Measurements from ENCODE around the gene PITPNC1. TPM values are rescaled to one million over a fixed set of nuclear protein-coding genes. Genes with fewer than 3 reads are reported as not detected.

Gene PITPNC1
- total RNA-seq, 2 experiments from 2014 or later, result 40.8 to 42.3 TPM

DNA sequence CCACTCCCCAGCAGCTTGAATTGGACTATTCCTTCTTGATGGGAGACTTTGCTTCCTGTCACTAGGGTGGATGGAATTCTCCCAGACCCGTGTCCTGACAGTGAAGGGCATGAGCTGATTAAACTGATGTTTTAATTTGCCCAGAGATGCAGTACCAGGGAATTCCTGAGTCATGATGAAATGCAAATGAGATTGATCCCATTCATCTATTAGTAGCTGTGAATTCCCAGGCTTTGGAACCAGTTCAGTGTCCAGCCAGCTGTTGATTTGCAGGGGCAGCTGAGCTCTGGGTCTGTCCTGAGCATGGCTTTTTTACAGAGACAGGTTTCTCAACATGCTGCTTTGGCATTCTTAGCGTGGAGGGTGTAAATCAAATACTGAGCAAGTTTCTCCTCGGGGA, 157.9 kb downstream of the PITPNC1 start:
- POLR2A ChIA-PET, result no interaction called here
- CTCF ChIA-PET, result interaction anchor here (0.6 kb wide), 1 partner anchor 73 kb away, joined by 4 read pairs; no protein-coding TSS in a partner anchor

DNA sequence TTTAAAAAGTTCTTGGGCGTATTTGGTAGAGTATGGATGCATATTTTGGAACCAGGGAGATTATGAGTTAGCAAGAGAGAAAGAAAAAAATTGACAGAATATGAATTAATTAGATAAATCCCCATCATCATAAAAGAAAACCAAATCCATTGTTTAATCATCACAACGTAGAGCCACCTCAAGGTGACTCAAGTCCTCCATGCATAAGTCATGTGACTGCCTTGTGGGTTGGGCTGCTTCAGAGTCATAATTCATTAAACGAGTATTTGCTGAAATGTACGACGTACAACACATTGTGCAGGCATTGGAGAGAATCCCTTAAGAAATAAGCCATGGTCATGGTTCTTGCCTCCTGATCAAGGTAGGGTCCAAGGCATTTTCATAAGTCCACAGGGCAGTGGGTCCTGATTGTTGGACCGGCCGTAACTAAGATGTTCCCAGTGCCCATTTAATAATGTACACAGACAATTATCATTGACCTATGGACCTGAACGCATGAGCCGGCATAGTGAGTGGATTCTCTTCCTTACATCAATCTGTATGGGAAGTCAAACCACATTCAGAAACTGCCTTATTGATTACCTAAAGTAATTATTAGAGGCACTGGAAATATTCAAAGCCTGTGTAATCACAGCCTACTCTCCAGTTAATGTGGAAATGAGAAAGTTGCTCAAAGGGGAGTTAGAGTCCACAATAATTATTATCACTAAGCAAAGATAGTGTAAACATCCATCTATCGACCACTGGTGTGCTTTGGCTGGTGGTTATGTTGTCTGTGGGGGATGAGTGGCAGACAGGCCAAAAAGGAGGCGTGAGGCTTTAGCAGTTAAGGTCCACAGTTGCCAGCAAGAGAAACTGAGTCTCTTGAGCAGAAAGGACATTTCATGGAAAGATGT, 165.4 kb downstream of the PITPNC1 start:
- ChIA-PET POLR2A (no interaction called here), CTCF (no interaction called here)

DNA sequence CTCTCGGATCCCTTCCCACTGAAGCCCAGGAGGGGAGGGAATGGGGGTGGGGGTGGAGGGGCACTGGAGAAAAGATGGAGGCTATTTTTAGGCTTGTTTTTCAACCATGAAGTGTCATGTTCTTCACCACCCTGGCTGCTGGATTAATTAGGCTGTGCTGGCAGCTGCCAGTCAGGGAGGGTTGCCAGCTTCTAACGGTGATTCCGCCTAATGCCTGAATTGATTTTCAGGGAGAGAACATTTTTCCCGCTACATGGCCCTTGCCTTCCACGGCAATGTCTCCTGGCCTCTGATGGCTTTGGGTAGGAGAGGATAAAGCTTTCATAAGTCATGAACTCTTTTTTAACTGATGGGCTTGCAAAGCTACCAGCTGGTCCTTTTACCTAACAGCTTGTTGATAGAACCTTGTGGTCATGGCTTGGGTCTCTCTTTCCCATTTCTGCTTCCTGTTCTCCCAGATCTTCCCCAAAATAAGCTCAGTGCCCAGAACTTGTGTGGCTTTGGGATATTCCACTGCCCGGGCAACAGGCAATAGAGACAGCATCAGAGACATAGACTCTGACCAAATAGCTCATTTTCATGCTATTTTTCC, 167.4 kb downstream of the PITPNC1 start:
- ChIA-PET POLR2A (no interaction called here), CTCF (interaction anchor here (0.7 kb wide), 1 partner anchor 71 kb away, joined by 3 read pairs; no protein-coding TSS in a partner anchor)

DNA sequence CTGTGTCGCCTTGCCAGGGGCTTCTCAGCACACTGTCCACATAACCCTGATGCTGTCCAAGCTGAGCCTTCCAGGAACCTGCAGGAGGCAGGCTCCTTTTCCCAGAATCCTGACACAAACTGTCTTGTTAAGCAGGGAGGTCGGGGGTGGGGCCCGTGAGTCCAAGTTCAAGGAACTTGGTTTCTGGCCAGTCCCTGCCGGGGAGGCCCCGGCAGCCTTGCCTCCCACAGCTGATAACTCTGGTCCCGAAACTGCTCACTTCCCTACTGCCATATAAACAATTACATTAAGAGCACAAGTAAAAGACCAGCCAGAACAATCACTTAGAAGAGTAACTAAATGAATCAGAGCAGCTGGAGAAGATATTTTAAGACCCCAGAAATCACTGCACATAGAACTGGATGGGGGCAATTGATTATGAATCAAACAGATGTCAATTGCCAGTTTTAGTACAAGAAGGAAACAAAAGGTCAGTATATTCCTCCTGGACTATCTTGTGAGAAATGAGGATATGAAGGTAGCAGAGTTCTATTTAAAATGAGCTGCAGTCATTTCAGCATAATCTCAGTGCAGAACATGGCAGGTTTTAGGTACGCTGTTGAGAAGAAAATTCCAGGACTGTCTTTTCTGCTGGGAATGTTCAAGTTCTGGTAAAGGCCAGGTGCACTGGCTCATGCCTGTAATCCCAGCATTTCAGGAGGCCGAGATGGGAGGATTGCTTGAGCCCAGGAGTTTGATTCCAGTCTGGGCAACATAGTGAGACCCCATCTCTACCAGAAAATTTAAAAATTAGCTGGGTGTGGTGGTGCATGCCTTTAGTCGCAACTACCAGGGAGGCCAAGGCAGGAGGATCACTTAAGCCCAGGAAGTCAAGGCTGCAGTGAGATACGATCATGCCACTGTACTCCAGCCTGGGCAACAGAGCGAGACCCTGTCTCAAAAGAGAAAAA, 169.8 kb downstream of the PITPNC1 start:
- ChIA-PET CTCF (no interaction called here), POLR2A (no interaction called here)

- ChIA-PET POLR2A (no interaction called here), CTCF (no interaction called here)
These were observed 171.6 kb downstream of the PITPNC1 start for GRCh38 chr17:67548693-67549092.

GRCh38 chr17:67549820-67550219, 172.7 kb downstream of the PITPNC1 start:
- ChIA-PET POLR2A (no interaction called here), CTCF (interaction anchor here (0.5 to 1.4 kb wide), 2 partner anchors 82 to 175 kb away, joined by 3 read pairs; no protein-coding TSS in a partner anchor)

DNA sequence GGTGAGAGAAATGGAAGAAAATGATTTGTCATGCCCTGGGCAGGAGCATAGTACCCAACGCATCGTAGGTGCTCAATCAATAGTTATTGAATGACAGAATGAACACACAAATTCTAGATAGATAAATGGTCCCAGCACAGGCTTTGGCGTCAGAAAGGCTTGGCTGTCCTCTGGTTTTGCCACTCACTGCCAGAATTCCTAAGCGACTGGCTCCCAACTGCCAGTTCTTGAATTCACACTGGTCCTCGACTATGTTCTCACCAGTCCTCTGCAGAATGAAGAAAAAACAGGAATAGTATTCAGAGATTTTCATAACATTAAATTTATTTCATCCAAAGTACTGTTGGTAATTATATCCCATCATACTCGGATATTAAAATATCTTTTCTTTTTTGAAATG, 177.6 kb downstream of the PITPNC1 start:
- POLR2A ChIA-PET, result no interaction called here
- CTCF ChIA-PET, result no interaction called here

- POLR2A ChIA-PET, result interaction anchor here (0.6 kb wide), 1 partner anchor 66 kb away, joined by 3 read pairs; no protein-coding TSS in a partner anchor
- CTCF ChIA-PET, result no interaction called here
These were observed 178.8 kb downstream of the PITPNC1 start for GRCh38 chr17:67555855-67556254.

GRCh38 chr17:67557052-67557845, 180.2 kb downstream of the PITPNC1 start:
- POLR2A ChIA-PET, result interaction anchor here (0.6 kb wide), 1 partner anchor 73 kb away, joined by 3 read pairs; no protein-coding TSS in a partner anchor
- CTCF ChIA-PET, result no interaction called here

GRCh38 chr17:67557921-67558320, 180.8 kb downstream of the PITPNC1 start:
- POLR2A ChIA-PET, result interaction anchor here (0.6 kb wide), 1 partner anchor 74 kb away, joined by 3 read pairs; no protein-coding TSS in a partner anchor
- CTCF ChIA-PET, result no interaction called here

- POLR2A ChIA-PET, result no interaction called here
- CTCF ChIA-PET, result interaction anchor here (0.8 to 2.3 kb wide), 4 partner anchors 21 to 184 kb away, joined by 3 to 7 read pairs (median 4); no protein-coding TSS in a partner anchor
These were observed 181.8 kb downstream of the PITPNC1 start for GRCh38 chr17:67558740-67559380.

DNA sequence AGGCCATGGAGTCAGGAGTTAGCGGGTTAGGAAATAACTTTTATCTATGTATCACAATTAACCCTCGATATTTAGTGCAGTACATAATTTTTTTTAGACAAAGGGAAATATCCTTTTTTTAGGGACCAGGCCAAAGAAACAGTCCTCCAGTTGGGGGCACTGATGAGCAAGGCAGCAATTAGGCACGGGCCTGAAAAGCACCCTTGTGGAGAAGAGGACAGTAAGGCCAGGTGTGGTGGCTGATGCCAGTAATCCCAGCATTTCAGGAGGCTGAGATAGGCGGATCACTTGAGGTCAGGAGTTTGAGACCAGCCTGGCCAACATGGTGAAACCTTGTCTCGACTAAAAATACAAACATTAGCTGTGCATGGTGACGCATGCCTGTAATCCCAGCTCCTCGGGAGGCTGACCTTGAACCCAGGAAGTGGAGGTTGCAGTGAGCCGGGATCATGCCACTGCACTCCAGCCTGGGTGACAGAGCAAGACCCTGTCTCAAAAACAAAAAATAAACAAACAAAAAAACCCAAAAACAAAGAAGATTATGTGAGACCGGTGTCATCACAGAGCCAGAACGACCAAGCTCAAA, 182.4 kb downstream of the PITPNC1 start:
- ChIA-PET POLR2A (no interaction called here), CTCF (interaction anchor here (1.2 to 2.3 kb wide), 4 partner anchors 9 to 184 kb away, joined by 3 to 7 read pairs (median 4); no protein-coding TSS in a partner anchor)

DNA sequence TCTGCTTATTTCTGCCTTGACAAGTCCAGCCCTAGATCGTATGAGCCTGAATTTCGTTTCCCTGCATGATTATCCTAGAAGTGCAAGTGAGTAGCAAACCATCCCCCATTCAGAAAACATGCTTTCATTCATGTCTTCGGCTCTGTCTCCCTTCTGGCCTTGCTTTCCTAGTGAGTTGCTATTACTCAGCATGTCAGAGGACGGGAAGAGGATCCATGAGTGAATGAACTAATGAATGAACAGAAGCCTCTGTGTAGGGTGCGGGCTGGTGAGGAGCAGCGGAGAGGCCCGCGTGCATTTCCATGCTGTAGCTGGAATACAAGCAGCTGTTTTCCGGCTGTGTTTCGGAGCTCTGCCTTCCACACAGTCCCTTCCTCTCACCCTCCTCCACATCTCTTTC, 184.9 kb downstream of the PITPNC1 start:
- POLR2A ChIA-PET, result no interaction called here
- CTCF ChIA-PET, result no interaction called here

DNA sequence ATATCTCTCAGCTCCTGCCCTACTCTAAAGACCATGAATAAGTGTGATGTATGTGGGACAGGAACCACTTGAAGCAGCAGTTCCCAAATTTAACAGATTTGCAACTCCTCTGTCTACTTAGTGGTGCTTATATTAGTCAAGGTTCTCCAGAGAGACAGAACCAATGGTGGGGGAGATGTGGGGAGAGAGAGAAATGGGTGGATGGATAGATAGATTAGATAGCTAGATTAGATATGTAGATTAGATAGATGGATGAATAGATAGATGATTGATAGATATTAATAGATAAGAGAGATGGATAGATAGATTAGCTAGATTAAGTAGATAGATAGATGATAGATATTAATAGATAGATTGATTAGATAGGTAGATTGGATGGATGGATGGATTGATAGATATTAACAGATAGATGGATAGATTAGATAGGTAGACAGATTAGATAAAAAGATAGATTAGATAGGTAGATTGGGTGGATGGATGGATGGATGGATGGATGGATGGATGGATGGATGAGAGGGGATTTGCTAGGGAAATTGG, 186.7 kb downstream of the PITPNC1 start:
- ChIA-PET POLR2A (no interaction called here), CTCF (no interaction called here)

DNA sequence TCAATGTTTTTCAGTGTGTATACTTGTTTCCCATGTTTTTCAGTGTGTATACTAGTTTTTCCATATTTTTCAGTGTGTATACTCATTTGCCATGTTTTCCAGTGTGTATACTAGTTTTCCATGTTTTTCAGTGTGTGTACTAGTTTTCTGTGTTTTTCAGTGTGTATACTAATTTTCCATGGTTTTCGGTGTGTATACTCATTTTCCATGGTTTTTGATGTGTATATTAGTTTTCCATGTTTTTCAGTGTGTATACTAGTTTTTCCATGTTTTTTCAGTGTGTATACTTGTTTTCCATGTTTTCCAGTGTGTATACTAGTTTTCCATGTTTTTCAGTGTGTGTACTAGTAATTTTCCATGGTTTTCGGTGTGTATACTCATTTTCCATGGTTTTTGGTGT, 188.0 kb downstream of the PITPNC1 start:
- CTCF ChIA-PET, result no interaction called here

DNA sequence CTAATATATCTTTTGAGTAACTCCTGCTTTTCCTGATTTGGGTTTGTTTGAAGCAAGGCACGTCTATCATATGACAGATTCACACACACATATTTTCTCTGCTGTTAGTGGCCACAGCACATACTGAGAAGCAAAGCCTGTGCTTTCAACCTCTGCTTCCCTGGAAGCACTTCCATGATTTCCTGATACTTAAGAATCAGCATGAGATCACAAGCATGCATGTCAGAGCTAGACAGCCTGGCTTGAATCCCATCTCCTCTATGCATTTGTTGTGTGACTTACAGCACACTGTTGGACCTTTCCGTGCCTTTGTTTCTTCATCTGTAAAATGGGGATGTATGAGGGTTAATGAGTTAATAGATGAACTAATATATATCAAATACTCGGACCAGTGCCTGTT, 189.6 kb downstream of the PITPNC1 start:
- POLR2A ChIA-PET, result no interaction called here
- CTCF ChIA-PET, result no interaction called here

More for the DNA sequence above, 188.0 kb downstream of the PITPNC1 start:
- POLR2A ChIA-PET, result no interaction called here

GRCh38 chr17:67569015-67569451, 192.0 kb downstream of the PITPNC1 start:
- ChIA-PET POLR2A (no interaction called here), CTCF (no interaction called here)

- POLR2A ChIA-PET, result no interaction called here
- CTCF ChIA-PET, result no interaction called here
These were observed 192.8 kb downstream of the PITPNC1 start for GRCh38 chr17:67569873-67570272.

All from activated CD8-positive, alpha-beta memory T cell treated with anti-CD3 and anti-CD28 coated beads for 36 hours (primary cell).